Mononuclear cell (primary cell): Measurements from ENCODE around the gene ZNF267. TPM values are rescaled to one million over a fixed set of nuclear protein-coding genes. Genes with fewer than 3 reads are reported as not detected.
"Not testable (repeated sequence)": the region's sequence is repeated elsewhere in the genome, so short reads cannot be mapped to it uniquely, and the experiment has no call there.

Experiments
- H3K27me3 ChIP-seq: 2 replicates; pipeline ENCODE4 v1.6.0; 2011; ENCODE audit warnings: low read length, control low read depth; ENCODE audit not compliant: insufficient read depth
- H3K4me1 ChIP-seq: 2 replicates; pipeline ENCODE4 v1.5.1; 2011; ENCODE audit warnings: mild to moderate bottlenecking, low read length, control low read depth; ENCODE audit not compliant: insufficient read depth
- H3K4me3 ChIP-seq: 2 replicates; pipeline ENCODE4 v1.5.1; 2011; ENCODE audit warnings: mild to moderate bottlenecking, low read length, moderate library complexity
- H3K9me3 ChIP-seq: 2 replicates; pipeline ENCODE4 v1.5.1; 2011; ENCODE audit warnings: low read depth, mild to moderate bottlenecking, control low read depth, low read length
- total RNA-seq: library from RNA; depleted of rRNA; stranded (reverse); fragments of >200 nt; gene quantifications from one replicate; pipeline ENCODE4 v1.2.3, GENCODE V29; 2012

ZNF267 gene
- total RNA-seq = 152 TPM

DNA sequence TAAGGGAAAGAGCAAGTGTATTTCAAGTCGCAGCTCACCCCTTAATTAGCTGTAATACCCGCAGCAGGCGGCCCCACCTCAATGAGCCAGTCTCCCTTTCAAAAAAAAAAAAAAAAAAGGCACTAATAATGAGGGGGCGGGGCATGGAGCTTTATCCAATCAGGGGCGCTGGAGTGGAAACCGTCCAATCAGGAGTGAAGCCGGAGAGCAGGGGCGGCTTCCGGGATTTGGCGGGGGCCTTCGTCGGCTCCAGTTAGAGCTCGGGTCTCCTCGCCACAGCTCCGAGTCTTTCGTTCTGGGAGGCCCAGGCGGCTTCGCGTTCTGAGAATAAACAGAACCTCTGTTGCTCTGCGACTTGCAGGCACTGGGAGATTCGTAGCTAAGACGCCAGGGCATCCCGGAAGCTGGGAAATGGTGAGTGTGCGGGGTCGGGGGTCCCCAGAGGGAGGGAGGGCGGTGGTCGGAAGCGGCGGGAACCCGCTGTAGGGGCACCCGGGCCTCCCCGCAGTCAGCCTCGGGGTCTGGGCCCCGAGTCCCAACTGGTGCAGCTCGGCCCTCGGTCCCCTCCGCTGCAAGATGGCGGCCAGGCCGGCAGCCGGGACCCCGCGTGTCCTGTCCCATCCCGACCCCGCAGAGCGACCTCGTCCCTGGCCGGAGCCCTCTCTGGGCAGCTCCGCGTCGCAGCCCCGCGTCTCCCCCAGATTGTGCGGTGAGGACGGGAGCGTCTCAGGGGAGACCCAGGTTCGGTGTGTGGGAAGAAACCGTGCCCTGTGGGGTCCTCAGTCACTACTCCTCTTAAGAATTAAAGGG lies at the start of gene ZNF267:
ZNF267 (plus strand) TSS at position 252 of the 810 bp plus-strand sequence; CDS start at position 412, 160 bp downstream.
- Histone ChIP-seq H3K27me3 (no peaks in the 10 kb centered on the region), H3K9me3 (no peaks in the 10 kb centered on the region), H3K4me1 (peaks cover 75% of the 10 kb centered on the region), H3K4me3 (peak within 1 kb of the TSS; percentile 98)

DNA sequence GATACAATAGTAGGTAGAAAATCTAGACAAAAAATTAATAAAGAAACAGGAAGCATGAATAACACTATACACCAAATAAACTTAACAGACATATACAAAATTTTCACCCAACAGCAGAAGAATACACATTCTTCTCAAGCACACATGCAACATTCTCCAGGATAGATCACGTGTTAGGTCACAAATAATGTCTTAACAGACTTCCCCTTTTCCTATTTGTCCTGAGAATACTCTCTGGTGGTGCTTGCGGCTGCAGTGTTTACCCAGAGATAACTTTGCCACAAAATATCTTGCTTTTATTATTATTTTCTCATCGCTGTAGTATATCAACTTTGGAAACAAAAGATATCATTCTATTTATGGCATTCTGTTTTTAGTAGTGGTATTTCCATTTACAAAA lies 40.6 kb upstream of the ZNF267 start:
- no peaks in the 10 kb centered on the region for H3K27me3 ChIP-seq
- peaks cover 8% of the 10 kb centered on the region for H3K9me3 ChIP-seq
- H3K4me3 ChIP-seq = no peak overlapping the region
- H3K4me1 ChIP-seq = no peaks in the 10 kb centered on the region

DNA sequence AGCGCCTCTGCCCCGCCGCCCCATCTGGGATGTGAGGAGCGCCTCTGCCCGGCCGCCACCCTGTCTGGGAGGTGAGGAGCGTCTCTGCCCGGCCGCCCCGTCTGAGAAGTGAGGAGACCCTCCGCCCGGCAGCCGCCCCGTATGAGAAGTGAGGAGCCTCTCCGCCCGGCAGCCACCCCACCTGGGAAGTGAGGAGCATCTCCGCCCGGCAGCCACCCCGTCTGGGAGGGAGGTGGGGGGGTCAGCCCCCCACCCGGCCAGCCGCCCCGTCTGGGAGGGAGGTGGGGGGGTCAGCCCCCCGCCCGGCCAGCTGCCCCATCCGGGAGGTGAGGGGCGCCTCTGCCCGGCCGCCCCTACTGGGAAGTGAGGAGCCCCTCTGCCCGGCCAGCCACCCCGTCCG lies 37.2 kb upstream of the ZNF267 start:
- not testable (repeated sequence) for H3K4me1 ChIP-seq, H3K9me3 ChIP-seq, H3K27me3 ChIP-seq, H3K4me3 ChIP-seq

DNA sequence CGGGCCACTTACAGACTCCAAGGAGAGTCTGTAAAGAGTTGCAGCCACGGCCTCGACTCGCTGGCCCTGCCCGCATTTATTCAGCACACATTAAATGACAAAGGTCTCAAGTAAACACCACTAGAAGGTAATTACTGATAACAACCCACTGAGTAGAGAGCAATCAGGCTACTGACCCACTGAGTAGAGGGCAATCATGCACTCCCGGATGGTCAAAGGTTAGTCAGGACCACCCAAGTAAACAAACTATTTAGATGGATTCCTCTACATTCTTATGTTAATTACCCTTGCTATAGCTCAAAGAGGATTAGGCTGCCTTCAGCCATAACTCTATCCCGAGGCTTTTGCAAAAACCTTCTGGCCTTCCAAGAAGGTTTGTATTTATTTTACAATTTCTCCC lies 30.7 kb upstream of the ZNF267 start:
- H3K4me3 ChIP-seq = no peak overlapping the region
- H3K9me3 ChIP-seq = peaks cover 13% of the 10 kb centered on the region
- no peaks in the 10 kb centered on the region for H3K27me3 ChIP-seq
- H3K4me1 ChIP-seq = no peaks in the 10 kb centered on the region

DNA sequence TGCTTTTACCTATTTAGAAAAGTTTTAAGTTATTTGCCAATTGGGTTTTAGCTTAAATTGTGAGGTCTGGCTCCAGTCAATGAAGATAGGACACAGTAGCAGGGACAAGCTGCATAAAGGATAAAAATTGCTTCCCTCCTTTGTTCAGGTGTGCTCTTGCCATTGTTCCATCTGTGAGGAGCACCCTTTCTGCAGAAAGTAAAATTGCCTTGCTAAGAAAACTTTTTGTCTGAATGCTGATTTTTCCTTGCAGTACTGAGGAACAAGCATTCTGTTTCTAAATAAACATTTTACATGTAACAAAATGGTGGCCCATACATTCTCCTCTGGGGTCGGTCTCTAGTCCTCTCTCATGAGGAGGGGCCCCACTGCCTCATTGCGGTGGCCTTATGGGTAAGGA lies 25.0 kb upstream of the ZNF267 start:
- H3K27me3 ChIP-seq, H3K4me1 ChIP-seq: not testable (repeated sequence)
- peaks cover 28% of the 10 kb centered on the region for H3K9me3 ChIP-seq

DNA sequence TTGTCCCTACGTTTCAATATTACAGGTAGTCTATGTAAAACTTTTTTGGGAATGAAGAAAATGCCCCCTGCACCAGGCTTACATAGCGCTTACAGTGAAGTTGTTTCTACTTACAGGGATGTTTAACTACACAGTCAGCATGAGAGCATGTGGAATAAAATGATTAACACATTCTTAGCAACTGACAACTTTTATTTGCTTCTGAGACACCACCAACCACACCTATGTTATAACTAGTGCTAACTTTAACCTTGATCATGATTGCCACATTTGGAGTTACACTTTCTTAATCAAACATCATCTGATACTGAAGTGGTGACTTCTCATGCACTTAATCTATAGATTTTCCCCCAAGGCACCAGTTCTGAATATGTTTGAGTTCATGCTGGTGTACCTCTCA lies 20.3 kb upstream of the ZNF267 start:
- no peak overlapping the region for H3K4me3 ChIP-seq
- H3K4me1 ChIP-seq = no peaks in the 10 kb centered on the region
- peaks cover 11% of the 10 kb centered on the region for H3K9me3 ChIP-seq
- no peaks in the 10 kb centered on the region for H3K27me3 ChIP-seq

More for the DNA sequence above, 25.0 kb upstream of the ZNF267 start:
- not testable (repeated sequence) for H3K4me3 ChIP-seq

DNA sequence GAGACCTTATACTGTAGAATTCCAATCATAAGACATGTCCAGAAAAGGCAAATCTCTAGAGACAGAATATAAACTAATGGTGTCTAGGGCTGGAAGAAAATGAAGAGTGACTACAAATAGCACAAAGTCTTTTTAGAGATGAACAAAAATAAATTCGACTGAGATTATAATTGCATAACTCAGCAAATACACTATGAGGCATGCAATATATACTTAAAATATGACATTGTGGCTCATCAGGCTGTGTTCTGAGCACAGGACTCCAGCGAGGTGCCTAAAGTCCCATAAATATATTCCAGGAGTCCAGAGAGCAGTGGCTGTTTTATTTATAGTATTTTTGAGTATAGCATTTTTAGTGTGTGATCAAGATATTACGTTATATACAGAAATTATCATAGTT lies 13.1 kb upstream of the ZNF267 start:
- Histone ChIP-seq H3K9me3 (no peaks in the 10 kb centered on the region), H3K4me1 (no peaks in the 10 kb centered on the region), H3K4me3 (no peak overlapping the region), H3K27me3 (no peaks in the 10 kb centered on the region)

DNA sequence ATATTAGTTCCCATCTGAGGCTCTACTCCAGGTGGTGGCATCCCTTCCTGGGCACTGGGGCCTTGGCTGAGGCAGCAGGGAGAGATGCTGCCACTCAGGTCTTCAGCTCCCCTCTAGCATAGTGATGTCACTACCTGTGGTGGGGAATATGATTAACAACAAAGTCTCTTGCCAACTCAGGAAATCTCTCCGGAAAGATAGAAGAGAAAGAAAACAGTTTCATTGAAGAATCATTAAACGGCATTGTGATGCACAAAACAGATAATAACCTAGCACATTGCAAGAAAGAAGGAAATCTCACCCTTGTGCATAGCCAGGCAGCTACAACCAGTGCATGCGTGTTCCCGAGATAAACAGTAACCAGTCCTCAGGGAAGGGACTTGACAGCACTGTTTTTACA lies 12.2 kb upstream of the ZNF267 start:
- H3K27me3 ChIP-seq = no peaks in the 10 kb centered on the region
- H3K9me3 ChIP-seq = no peaks in the 10 kb centered on the region
- H3K4me3 ChIP-seq = no peak overlapping the region
- H3K4me1 ChIP-seq = no peaks in the 10 kb centered on the region

DNA sequence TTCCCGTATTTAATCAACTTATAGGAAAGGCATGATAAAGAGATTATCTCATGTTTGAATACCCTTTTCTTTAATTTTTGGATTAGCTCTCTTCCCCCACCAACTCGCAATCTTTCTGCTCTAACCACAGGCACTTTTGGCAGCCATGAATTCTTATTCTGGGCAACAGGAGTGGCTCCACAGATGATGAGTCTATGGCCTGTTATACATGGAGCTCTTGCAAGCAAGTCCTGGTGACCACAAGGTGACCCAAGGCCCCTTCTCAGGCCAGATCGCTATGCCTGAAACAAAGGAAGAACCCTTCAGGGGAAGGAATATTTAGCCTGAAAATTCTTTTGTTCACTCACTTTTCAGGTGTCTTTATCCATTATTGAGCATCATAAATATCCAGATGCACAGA lies 10.8 kb upstream of the ZNF267 start:
- Histone ChIP-seq H3K4me1 (no peaks in the 10 kb centered on the region), H3K27me3 (no peaks in the 10 kb centered on the region), H3K4me3 (no peak overlapping the region), H3K9me3 (no peaks in the 10 kb centered on the region)

DNA sequence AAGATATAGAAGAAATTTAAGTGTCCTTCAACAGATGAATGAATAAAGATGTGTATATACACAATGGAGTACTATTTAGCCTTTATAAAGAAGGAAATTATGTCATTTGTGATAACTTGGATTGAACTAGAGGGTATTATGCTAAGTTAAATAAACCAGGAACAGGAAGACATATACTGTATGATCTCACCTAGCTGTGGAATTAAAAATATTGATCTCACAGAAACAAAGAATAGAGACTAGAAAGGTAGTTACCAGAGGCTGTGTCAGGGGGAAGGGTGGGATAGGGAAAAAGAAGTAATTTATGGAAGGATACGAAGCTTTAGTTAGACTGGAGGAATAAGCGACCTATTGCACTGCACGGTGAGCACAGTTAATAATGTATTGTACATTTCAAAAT lies 5.4 kb upstream of the ZNF267 start:
- no peaks in the 10 kb centered on the region for H3K27me3 ChIP-seq
- no peak overlapping the region for H3K4me3 ChIP-seq
- H3K4me1 ChIP-seq = peaks cover 33% of the 10 kb centered on the region
- H3K9me3 ChIP-seq = no peaks in the 10 kb centered on the region

DNA sequence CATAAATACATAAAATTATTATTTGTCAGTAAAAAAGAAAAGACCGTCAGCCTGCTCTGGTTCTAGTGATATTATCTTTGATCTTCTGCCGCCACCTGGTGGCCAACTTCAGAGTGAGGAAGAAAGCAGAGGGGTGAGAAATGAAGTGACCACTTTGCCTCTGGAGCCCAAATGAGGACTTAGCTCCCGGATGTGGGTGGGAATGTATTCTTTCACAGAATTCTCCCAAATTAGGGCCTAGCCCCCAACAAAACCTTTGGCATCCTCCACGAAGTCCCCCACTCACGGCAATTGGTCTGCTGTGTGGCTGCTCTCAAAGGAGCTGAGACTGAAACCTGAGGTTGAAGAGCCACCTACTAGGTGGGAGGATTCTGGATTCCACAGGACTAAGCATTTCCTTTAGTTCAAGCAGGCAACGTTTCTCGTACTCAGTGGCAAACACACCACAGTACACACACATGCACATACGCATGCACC lies 4.9 kb upstream of the ZNF267 start:
- H3K4me1 ChIP-seq = peaks cover 36% of the 10 kb centered on the region
- no peaks in the 10 kb centered on the region for H3K9me3 ChIP-seq
- no peaks in the 10 kb centered on the region for H3K27me3 ChIP-seq
- peak overlapping the region; percentile 13 for H3K4me3 ChIP-seq

DNA sequence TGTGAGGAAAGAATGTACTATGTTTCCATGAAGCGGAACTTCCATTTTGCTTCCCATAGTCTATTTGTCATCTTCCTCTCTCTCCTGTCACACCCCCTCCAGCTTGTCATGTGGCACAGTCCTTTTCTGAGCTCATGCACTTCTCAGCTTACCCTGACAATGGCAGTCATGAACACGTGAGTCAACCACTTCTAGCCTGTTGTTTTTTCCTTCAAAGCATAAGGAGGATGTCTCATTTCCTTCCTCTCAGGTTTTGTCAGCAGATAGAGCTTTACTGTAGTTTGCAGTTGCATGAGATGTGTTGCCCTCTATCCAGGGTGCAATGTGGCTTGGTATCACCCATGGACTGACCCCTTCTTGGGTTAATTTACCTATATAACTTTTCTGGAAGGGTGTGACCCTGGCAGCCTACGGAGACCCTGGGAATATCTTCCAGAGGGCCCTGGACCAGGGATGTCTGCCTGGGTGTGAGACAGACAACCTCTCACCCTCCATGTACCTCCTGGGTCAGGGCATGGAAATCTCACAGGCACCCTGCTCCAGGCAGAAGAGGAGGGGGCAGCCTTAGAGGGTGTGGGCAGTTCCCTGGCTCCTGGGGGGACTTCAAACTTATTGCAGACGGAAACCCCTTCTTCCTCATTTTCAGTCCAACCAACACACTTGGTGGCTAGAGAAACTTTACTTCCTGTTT lies 4.0 kb upstream of the ZNF267 start:
- H3K9me3 ChIP-seq = no peaks in the 10 kb centered on the region
- H3K4me1 ChIP-seq = peaks cover 37% of the 10 kb centered on the region
- H3K4me3 ChIP-seq = no peak overlapping the region
- H3K27me3 ChIP-seq = no peaks in the 10 kb centered on the region

DNA sequence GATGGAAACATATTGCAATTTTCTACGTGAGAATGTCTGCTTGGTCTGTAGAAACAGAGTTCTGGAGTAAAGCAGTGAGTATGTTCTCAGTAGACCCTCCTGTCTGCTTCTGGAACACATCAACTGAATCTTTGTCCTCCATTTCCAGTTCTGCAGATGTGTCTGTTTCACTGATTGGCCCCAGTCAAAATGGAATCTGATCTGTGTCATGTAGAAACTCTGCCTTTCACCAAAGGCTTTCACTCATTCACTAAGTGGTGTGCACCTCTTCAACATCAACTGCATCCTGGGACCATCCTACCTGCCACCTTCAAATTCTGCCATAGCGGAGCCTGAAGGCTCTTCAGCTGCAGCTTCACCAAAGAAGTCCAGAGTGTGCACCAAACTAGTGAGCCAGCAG lies 2.8 kb upstream of the ZNF267 start:
- H3K9me3 ChIP-seq = no peaks in the 10 kb centered on the region
- H3K4me3 ChIP-seq = no peak overlapping the region
- peaks cover 48% of the 10 kb centered on the region for H3K4me1 ChIP-seq
- H3K27me3 ChIP-seq = no peaks in the 10 kb centered on the region

DNA sequence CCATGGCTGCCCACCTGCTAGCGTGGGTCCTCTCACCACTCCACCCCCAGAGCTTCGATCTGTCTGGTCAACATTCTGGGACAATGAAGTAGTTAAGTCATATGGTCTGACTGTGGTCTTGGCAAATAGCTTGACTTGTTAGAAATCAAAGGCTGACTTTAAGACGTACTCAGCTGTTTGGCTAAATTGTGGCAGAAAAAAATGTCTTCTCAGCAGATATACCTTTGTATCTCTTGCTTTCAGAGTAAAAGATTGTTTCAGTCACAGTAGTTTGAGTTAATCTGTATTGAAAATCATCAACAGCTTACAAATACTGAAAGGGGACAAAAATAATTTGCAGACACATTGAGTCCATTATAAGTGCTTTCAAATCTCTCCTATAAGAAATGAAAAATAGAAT lies 2.1 kb upstream of the ZNF267 start:
- Histone ChIP-seq H3K4me1 (peaks cover 55% of the 10 kb centered on the region), H3K4me3 (no peak overlapping the region), H3K27me3 (no peaks in the 10 kb centered on the region), H3K9me3 (no peaks in the 10 kb centered on the region)

DNA sequence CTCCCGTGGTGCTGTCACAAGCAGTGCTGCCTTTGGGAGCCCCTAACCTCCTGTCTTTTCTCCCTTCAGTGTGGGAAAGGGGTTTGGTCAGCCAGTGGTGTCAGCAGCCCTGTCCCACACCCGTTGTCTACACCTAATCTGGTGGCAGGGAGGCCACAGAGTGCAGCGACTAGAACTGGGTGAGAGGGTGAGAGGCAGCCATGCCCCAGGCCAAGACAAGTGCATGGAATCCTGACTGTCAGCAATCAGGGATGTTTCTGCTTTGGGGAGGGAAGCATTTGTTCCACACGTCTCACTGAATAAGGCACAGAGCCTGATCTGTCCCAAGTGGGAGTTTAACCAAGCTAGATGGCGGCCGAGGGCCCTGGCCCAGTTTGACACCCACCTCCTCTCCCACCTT lies 1.4 kb upstream of the ZNF267 start:
- peaks cover 62% of the 10 kb centered on the region for H3K4me1 ChIP-seq
- H3K9me3 ChIP-seq = no peaks in the 10 kb centered on the region
- no peaks in the 10 kb centered on the region for H3K27me3 ChIP-seq
- H3K4me3 ChIP-seq = no peak overlapping the region
